HG02884 (cell line): ENCODE data around the gene UBA5.
A peak's percentile ranks its signal among the peaks of the same experiment; 100 is the strongest.
"Not testable (repeated sequence)": the region's sequence is repeated elsewhere in the genome, so short reads cannot be mapped to it uniquely, and the experiment has no call there.

Source experiments
- ATAC-seq: cut with Tn5 transposase; IDR thresholded peaks from one replicate; pipeline ENCODE4 v1.9.1; 2021; ENCODE audit warnings: mild to moderate bottlenecking, moderate library complexity; ENCODE audit not compliant: unreplicated experiment

The UBA5 gene

GRCh38 chr3:132660052-132660810 is at the start of gene UBA5:
UBA5 (plus strand) TSS chr3:132660329; CDS start chr3:132660538, 209 bp downstream.
- peak; percentile 65 for ATAC-seq

- ATAC-seq: not testable (repeated sequence)
Observed at GRCh38 chr3:132615301-132615700, 44.8 kb upstream of the UBA5 start.

- ATAC-seq: no peak
Observed at GRCh38 chr3:132615881-132616280, 44.2 kb upstream of the UBA5 start.

- no peak for ATAC-seq
Observed at GRCh38 chr3:132616780-132617179, 43.3 kb upstream of the UBA5 start.

- no peak for ATAC-seq
Observed at GRCh38 chr3:132622148-132622547, 38.0 kb upstream of the UBA5 start.

- ATAC-seq: no peak
Observed at GRCh38 chr3:132622761-132623160, 37.4 kb upstream of the UBA5 start.

GRCh38 chr3:132623646-132624045 is 36.5 kb upstream of the UBA5 start:
- no peak for ATAC-seq

- ATAC-seq: no peak
Observed at GRCh38 chr3:132624790-132625189, 35.3 kb upstream of the UBA5 start.

GRCh38 chr3:132625613-132626012 is 34.5 kb upstream of the UBA5 start:
- ATAC-seq: peak; percentile 93

- no peak for ATAC-seq
Observed at GRCh38 chr3:132626955-132627354, 33.2 kb upstream of the UBA5 start.

- ATAC-seq: no peak
Observed at GRCh38 chr3:132628157-132628556, 32.0 kb upstream of the UBA5 start.

- no peak for ATAC-seq
Observed at GRCh38 chr3:132629928-132630327, 30.2 kb upstream of the UBA5 start.

- no peak for ATAC-seq
Observed at GRCh38 chr3:132630612-132631011, 29.5 kb upstream of the UBA5 start.

- ATAC-seq: no peak
Observed at GRCh38 chr3:132635052-132635451, 25.1 kb upstream of the UBA5 start.

GRCh38 chr3:132637590-132637989 is 22.5 kb upstream of the UBA5 start:
- no peak for ATAC-seq

GRCh38 chr3:132638706-132639105 is 21.4 kb upstream of the UBA5 start:
- ATAC-seq: no peak

- ATAC-seq: not testable (repeated sequence)
Observed at GRCh38 chr3:132641427-132641826, 18.7 kb upstream of the UBA5 start.

- ATAC-seq: no peak
Observed at GRCh38 chr3:132641837-132642538, 18.1 kb upstream of the UBA5 start.

- ATAC-seq: no peak
Observed at GRCh38 chr3:132642539-132642847, 17.6 kb upstream of the UBA5 start.

- no peak for ATAC-seq
Observed at GRCh38 chr3:132643366-132643765, 16.8 kb upstream of the UBA5 start.

GRCh38 chr3:132645058-132645457 is 15.1 kb upstream of the UBA5 start:
- ATAC-seq: no peak

GRCh38 chr3:132650153-132650552 is 10.0 kb upstream of the UBA5 start:
- ATAC-seq: no peak
